PC-9 (cell line): Measurements from ENCODE around the gene MICAL3. TPM values are rescaled to one million over a fixed set of nuclear protein-coding genes. Genes with fewer than 3 reads are reported as not detected.

Experiments
- BruUV-seq: library from RNA; stranded (reverse); fragments of 400-500 nt; replicated peaks from 2 replicates; lab custom pipeline; 2021; lab: Mats Ljungman, UMichigan
- CTCF ChIA-PET: fragments of 300-600 bp; sonication (Branson Sonifier 250); formaldehyde crosslinking; loops from one replicate; lab custom pipeline; 2022; ENCODE audit warnings: antibody characterized with exemption; lab: Charles Lee
- POLR2A ChIA-PET: fragments of 300-600 bp; sonication (Branson Sonifier 250); formaldehyde crosslinking; loops from one replicate; lab custom pipeline; 2022; ENCODE audit warnings: antibody characterized with exemption; ENCODE audit not compliant: unreplicated experiment; lab: Charles Lee
- DNase-seq, 2 experiments: peaks; one replicate each; pipeline versions ENCODE4 v3.0.0 to v3.0.0-alpha.2; 2015 to 2022; ENCODE audit warnings: mixed read lengths in 1 of 2
- H2AFZ ChIP-seq: fragments of 200-600 bp; sonication (generic); 2 replicates; pipeline ENCODE4 v1.8.1; 2017; ENCODE audit warnings: antibody characterized with exemption
- H3F3A ChIP-seq: fragments of 200-600 bp; sonication (generic); 2 replicates; pipeline ENCODE4 v1.8.1; 2017; ENCODE audit warnings: antibody characterized with exemption, mild to moderate bottlenecking, low read depth; ENCODE audit not compliant: insufficient read depth
- H3K27ac ChIP-seq: fragments of 200-600 bp; sonication (generic); 2 replicates; pipeline ENCODE4 v1.6.1; 2016; ENCODE audit warnings: mixed run types
- H3K27me3 ChIP-seq: fragments of 200-600 bp; sonication (generic); 2 replicates; pipeline ENCODE4 v1.6.1; 2016; ENCODE audit warnings: low read depth, mixed run types; ENCODE audit not compliant: insufficient read depth
- H3K36me3 ChIP-seq: fragments of 200-600 bp; sonication (generic); 2 replicates; pipeline ENCODE4 v1.6.1; 2016; ENCODE audit warnings: low read depth, mixed run types
- H3K4me1 ChIP-seq: fragments of 200-600 bp; sonication (generic); replicated peaks from 2 replicates; pipeline ENCODE4 v1.6.1; 2016; ENCODE audit warnings: mixed run types; ENCODE audit not compliant: insufficient read depth
- H3K4me2 ChIP-seq: fragments of 200-600 bp; sonication (generic); 2 replicates; pipeline ENCODE4 v1.6.1; 2017; ENCODE audit warnings: mixed run types
- H3K4me3 ChIP-seq: fragments of 200-600 bp; sonication (generic); 2 replicates; pipeline ENCODE4 v1.6.1; 2016; ENCODE audit warnings: mixed run types
- H3K79me2 ChIP-seq: fragments of 200-600 bp; sonication (generic); 2 replicates; pipeline ENCODE4 v1.6.1; 2017; ENCODE audit warnings: low read depth, mixed run types
- H3K9me2 ChIP-seq: fragments of 200-600 bp; sonication (generic); 2 replicates; pipeline ENCODE4 v1.8.1; 2017; ENCODE audit warnings: mild to moderate bottlenecking; ENCODE audit not compliant: insufficient read depth
- H3K9me3 ChIP-seq: fragments of 200-600 bp; sonication (generic); 2 replicates; pipeline ENCODE4 v1.8.1; 2016; ENCODE audit warnings: low read depth; ENCODE audit not compliant: insufficient read depth
- H4K20me1 ChIP-seq: fragments of 200-600 bp; sonication (generic); 2 replicates; pipeline ENCODE4 v1.8.1; 2017; ENCODE audit not compliant: insufficient read depth
- EZH2 ChIP-seq: fragments of 200-600 bp; sonication (generic); IDR thresholded peaks from 2 replicates; pipeline ENCODE4 v1.8.0; 2017; ENCODE audit warnings: antibody characterized with exemption, low read depth
- intact Hi-C: fragments of 100-400 bp; cut with micrococcal nuclease; formaldehyde crosslinking; loops from one replicate; pipeline ENCODE4 v1.10.0; 2022; ENCODE audit not compliant: unreplicated experiment
- total RNA-seq: library from RNA; stranded (reverse); gene quantifications from 2 replicates; pipeline ENCODE4 v1.2.3, GENCODE V29; 2021
- TF ChIP-seq, protein P1 (sequence below): fragments of 200-600 bp; sonication (generic); conservative IDR thresholded peaks from 2 replicates; pipeline ENCODE4 v1.6.1; 2017; ENCODE audit warnings: mixed run types, antibody characterized with exemption, mild to moderate bottlenecking, moderate library complexity

The MICAL3 gene
- total RNA-seq, 1 experiment from 2014 or later: 27.4 TPM

DNA sequence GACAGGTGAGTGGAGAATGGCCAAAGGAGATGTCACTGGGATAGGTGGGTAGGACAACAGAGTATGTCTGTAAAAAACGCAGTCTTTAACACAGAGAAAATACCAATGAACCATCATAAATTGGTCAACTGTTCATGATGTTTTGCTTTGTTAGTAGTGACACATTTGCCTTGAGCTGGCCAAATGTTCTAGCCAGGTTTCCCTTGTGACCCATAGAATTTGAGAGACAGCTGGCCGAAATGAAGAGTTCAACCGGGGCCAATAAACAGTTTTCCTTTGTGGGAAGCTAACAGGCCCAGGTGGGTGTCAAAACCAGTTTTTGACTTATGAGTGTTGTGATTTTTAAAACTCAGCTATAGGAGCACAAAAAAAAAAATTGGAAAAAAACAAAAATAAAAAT lies 133.5 kb downstream of the MICAL3 start:
- 0 out of 2 replicates have a peak, but pooled peaks cover 3% of the 10 kb centered on the region for H3K36me3 ChIP-seq
- no TSS peak for BruUV-seq

DNA sequence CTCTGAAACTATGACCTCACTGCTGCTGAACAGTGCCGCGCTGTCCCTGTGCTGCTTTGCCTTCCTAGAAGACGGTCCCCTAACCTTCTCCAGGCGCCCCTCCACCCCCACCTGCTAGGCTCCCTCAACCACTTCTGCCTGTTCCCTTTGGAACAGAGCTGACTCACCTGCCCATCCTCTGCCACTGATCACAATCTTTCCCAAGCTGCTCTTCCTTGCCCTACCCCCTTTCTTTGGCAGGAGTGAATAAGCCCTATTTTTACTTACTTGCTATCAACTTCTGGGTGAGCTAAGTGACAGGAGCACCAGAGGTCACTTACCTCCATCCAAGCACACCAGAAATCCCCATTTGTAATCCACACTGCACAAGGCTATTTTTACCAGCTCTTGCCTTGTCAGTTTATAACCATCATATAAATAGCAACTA lies 134.1 kb downstream of the MICAL3 start:
- Histone ChIP-seq H3K9me3 (no peaks in the 10 kb centered on the region), H3K36me3 (0 out of 2 replicates have a peak, but pooled peaks cover 3% of the 10 kb centered on the region), H3K79me2 (no peaks in the 10 kb centered on the region), H4K20me1 (no peaks in the 10 kb centered on the region), H3K4me2 (no peak overlapping the region), H2AFZ (no peak overlapping the region), H3K27ac (no peak overlapping the region), H3K4me1 (no peaks in the 10 kb centered on the region), H3K4me3 (no peak overlapping the region), H3K9me2 (no peaks in the 10 kb centered on the region), H3K27me3 (no peaks in the 10 kb centered on the region), H3F3A (no peaks in the 10 kb centered on the region)
- intact Hi-C loops: no loop called here
- ChIA-PET CTCF (interaction anchor here (0.6 kb wide), 1 partner anchor 261 kb away, joined by 4 read pairs; no protein-coding TSS in a partner anchor), POLR2A (interaction anchor here (0.5 kb wide), 1 partner anchor 213 kb away, joined by 4 read pairs; no protein-coding TSS in a partner anchor)
- no TSS peak for BruUV-seq
- TF ChIP-seq, protein P1, sequence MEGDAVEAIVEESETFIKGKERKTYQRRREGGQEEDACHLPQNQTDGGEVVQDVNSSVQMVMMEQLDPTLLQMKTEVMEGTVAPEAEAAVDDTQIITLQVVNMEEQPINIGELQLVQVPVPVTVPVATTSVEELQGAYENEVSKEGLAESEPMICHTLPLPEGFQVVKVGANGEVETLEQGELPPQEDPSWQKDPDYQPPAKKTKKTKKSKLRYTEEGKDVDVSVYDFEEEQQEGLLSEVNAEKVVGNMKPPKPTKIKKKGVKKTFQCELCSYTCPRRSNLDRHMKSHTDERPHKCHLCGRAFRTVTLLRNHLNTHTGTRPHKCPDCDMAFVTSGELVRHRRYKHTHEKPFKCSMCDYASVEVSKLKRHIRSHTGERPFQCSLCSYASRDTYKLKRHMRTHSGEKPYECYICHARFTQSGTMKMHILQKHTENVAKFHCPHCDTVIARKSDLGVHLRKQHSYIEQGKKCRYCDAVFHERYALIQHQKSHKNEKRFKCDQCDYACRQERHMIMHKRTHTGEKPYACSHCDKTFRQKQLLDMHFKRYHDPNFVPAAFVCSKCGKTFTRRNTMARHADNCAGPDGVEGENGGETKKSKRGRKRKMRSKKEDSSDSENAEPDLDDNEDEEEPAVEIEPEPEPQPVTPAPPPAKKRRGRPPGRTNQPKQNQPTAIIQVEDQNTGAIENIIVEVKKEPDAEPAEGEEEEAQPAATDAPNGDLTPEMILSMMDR: no peak
- TF ChIP-seq EZH2: no peak
- no peak for DNase-seq

More for the DNA sequence above, 133.5 kb downstream of the MICAL3 start:
- Histone ChIP-seq H3K4me3 (no peak overlapping the region), H3K4me2 (no peak overlapping the region), H3K9me2 (no peaks in the 10 kb centered on the region), H4K20me1 (no peaks in the 10 kb centered on the region), H3K27ac (no peak overlapping the region), H3K79me2 (no peaks in the 10 kb centered on the region), H3K27me3 (no peaks in the 10 kb centered on the region), H3K4me1 (no peaks in the 10 kb centered on the region), H2AFZ (no peak overlapping the region), H3F3A (no peaks in the 10 kb centered on the region), H3K9me3 (no peaks in the 10 kb centered on the region)
- ChIA-PET CTCF (no interaction called here), POLR2A (no interaction called here)
- TF ChIP-seq EZH2: no peak
- no peak for DNase-seq
- intact Hi-C loops: no loop called here

DNA sequence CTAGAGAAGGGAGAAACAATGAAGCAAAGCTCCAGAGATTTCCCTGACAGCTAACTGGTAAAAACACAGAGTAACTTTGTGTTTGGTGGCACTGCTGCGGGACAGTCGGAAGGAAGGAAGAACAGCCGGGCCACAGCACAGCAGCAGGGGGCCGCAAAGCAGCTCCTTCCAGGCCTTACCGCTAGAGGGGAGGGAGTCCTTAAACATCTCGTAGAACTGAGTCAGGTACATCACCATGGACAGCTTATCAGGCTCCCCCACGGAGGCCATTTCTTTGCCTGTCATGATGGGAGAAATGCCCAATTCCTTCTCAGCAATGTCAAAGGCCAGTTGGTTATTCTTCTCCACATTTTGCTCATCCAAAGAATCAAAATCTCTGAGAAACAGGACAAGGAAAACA lies 135.5 kb downstream of the MICAL3 start:
- CTCF ChIA-PET: no interaction called here

More for the DNA sequence above, 135.5 kb downstream of the MICAL3 start:
- Histone ChIP-seq H3F3A (no peaks in the 10 kb centered on the region), H3K27ac (no peak overlapping the region), H4K20me1 (no peaks in the 10 kb centered on the region), H2AFZ (no peak overlapping the region), H3K4me2 (no peak overlapping the region), H3K4me3 (no peak overlapping the region), H3K79me2 (no peaks in the 10 kb centered on the region), H3K36me3 (0 out of 2 replicates have a peak, but pooled peaks cover 3% of the 10 kb centered on the region), H3K4me1 (no peaks in the 10 kb centered on the region), H3K27me3 (no peaks in the 10 kb centered on the region), H3K9me2 (no peaks in the 10 kb centered on the region), H3K9me3 (no peaks in the 10 kb centered on the region)
- intact Hi-C loops: no loop called here
- POLR2A ChIA-PET: no interaction called here
- TF ChIP-seq, protein P1: no peak
- TF ChIP-seq EZH2: no peak
- no TSS peak for BruUV-seq
- DNase-seq: no peak
